H9 (cell line): ENCODE measurements around the gene PRICKLE3. TPM values are rescaled to one million over a fixed set of nuclear protein-coding genes. Genes with fewer than 3 reads are reported as not detected.

Experiments
- DNase-seq: peaks from one replicate; pipeline ENCODE4 v3.0.0-alpha.2; 2017
- H2AFZ ChIP-seq: one replicate; pipeline ENCODE4 v1.6.1; 2013; ENCODE audit warnings: mild to moderate bottlenecking, low read length, control low read depth, moderate library complexity
- H2AK5ac ChIP-seq: 2 replicates; pipeline ENCODE4 v1.6.1; 2013; ENCODE audit warnings: low read length, control low read depth, mixed read lengths; ENCODE audit not compliant: insufficient read length
- H2BK120ac ChIP-seq: one replicate; pipeline ENCODE4 v1.6.1; 2013; ENCODE audit warnings: low read depth, mild to moderate bottlenecking, low read length, control low read depth, inconsistent platforms; ENCODE audit not compliant: poor library complexity, severe bottlenecking
- H2BK12ac ChIP-seq: 2 replicates; pipeline ENCODE4 v1.6.1; 2013; ENCODE audit warnings: low read length, control low read depth, mixed read lengths, low read depth; ENCODE audit not compliant: insufficient read length
- H2BK15ac ChIP-seq: 2 replicates; pipeline ENCODE4 v1.6.1; 2013; ENCODE audit warnings: low read depth, low read length, control low read depth
- H2BK20ac ChIP-seq: one replicate; pipeline ENCODE4 v1.6.1; 2013; ENCODE audit warnings: low read depth, mild to moderate bottlenecking, low read length, control low read depth, inconsistent platforms; ENCODE audit not compliant: poor library complexity, severe bottlenecking
- H2BK5ac ChIP-seq: 2 replicates; pipeline ENCODE4 v1.6.1; 2013; ENCODE audit warnings: low read length, control low read depth, mixed read lengths; ENCODE audit not compliant: insufficient read length
- H3K14ac ChIP-seq: 2 replicates; pipeline ENCODE4 v1.6.1; 2013; ENCODE audit warnings: low read length, control low read depth; ENCODE audit not compliant: insufficient read depth
- H3K18ac ChIP-seq: 2 replicates; pipeline ENCODE4 v1.6.1; 2013; ENCODE audit warnings: low read depth, mild to moderate bottlenecking, mixed read lengths, low read length, control low read depth; ENCODE audit not compliant: insufficient read length
- H3K23ac ChIP-seq: 2 replicates; pipeline ENCODE4 v1.6.1; 2013; ENCODE audit warnings: low read length, control low read depth, mixed read lengths, low read depth; ENCODE audit not compliant: insufficient read length
- H3K23me2 ChIP-seq: 2 replicates; pipeline ENCODE4 v1.6.1; 2013; ENCODE audit warnings: low read depth, mild to moderate bottlenecking, mixed read lengths, low read length, control low read depth; ENCODE audit not compliant: insufficient read length, poor library complexity, severe bottlenecking
- H3K27ac ChIP-seq: 2 replicates; pipeline ENCODE4 v1.5.1; 2013; ENCODE audit warnings: low read length, control low read depth, mixed read lengths, low read depth; ENCODE audit not compliant: insufficient read length
- H3K27me3 ChIP-seq: 2 replicates; pipeline ENCODE4 v1.6.1; 2013; ENCODE audit warnings: low read length, control low read depth, inconsistent platforms; ENCODE audit not compliant: insufficient read depth
- H3K4ac ChIP-seq: 2 replicates; pipeline ENCODE4 v1.6.1; 2013; ENCODE audit warnings: low read depth, mild to moderate bottlenecking, control low read depth, inconsistent platforms, low read length, moderate library complexity
- H3K4me1 ChIP-seq: 2 replicates; pipeline ENCODE4 v1.6.1; 2013; ENCODE audit warnings: low read length, control low read depth, inconsistent platforms; ENCODE audit not compliant: insufficient read depth
- H3K4me2 ChIP-seq: 2 replicates; pipeline ENCODE4 v1.6.1; 2013; ENCODE audit warnings: low read length, control low read depth, mixed read lengths; ENCODE audit not compliant: insufficient read length, insufficient read depth
- H3K56ac ChIP-seq: 2 replicates; pipeline ENCODE4 v1.6.1; 2013; ENCODE audit warnings: low read depth, mild to moderate bottlenecking, mixed read lengths, low read length, control low read depth; ENCODE audit not compliant: insufficient read length
- H3K79me1 ChIP-seq: 2 replicates; pipeline ENCODE4 v1.6.1; 2013; ENCODE audit warnings: low read depth, mild to moderate bottlenecking, moderate library complexity, low read length, control low read depth, inconsistent platforms; ENCODE audit not compliant: insufficient read depth, poor library complexity, severe bottlenecking
- H3K79me2 ChIP-seq: 2 replicates; pipeline ENCODE4 v1.6.1; 2013; ENCODE audit warnings: low read length, control low read depth, inconsistent platforms; ENCODE audit not compliant: insufficient read depth
- H3K9ac ChIP-seq: 2 replicates; pipeline ENCODE4 v1.6.1; 2013; ENCODE audit warnings: low read length, control low read depth, mixed read lengths; ENCODE audit not compliant: insufficient read length; ENCODE audit errors: extremely low read depth
- H3K9me3 ChIP-seq: one replicate; pipeline ENCODE4 v1.6.1; 2013; ENCODE audit warnings: low read depth, low read length, inconsistent platforms; ENCODE audit not compliant: control insufficient read depth
- H3T11ph ChIP-seq: one replicate; pipeline ENCODE4 v1.6.1; 2013; ENCODE audit warnings: mild to moderate bottlenecking, low read length, control low read depth, inconsistent platforms
- H4K20me1 ChIP-seq: one replicate; pipeline ENCODE4 v1.6.1; 2013; ENCODE audit not compliant: control insufficient read depth, insufficient read length, insufficient read depth
- H4K5ac ChIP-seq: 2 replicates; pipeline ENCODE4 v1.6.1; 2013; ENCODE audit warnings: low read depth, mild to moderate bottlenecking, mixed read lengths, low read length, control low read depth; ENCODE audit not compliant: insufficient read length
- H4K8ac ChIP-seq: replicated peaks from 2 replicates; pipeline ENCODE4 v1.6.1; 2013; ENCODE audit warnings: low read length, control low read depth, mixed read lengths, low read depth; ENCODE audit not compliant: insufficient read length
- H4K91ac ChIP-seq: 2 replicates; pipeline ENCODE4 v1.6.1; 2013; ENCODE audit warnings: low read depth, mild to moderate bottlenecking, moderate library complexity, mixed read lengths, low read length, control low read depth; ENCODE audit not compliant: insufficient read length
- H3K27ac Mint-ChIP-seq, 3 experiments: 2 replicates in 2 of 3; 3 replicates in 1 of 3; pipeline ENCODE4 v1.8.0; 2020 to 2021; ENCODE audit warnings: mixed read lengths in 3 of 3, mild to moderate bottlenecking in 1 of 3, moderate library complexity in 1 of 3
- H3K27me3 Mint-ChIP-seq: 2 replicates; pipeline ENCODE4 v1.8.0; 2021; ENCODE audit warnings: low read depth, mild to moderate bottlenecking, moderate library complexity, mixed read lengths
- H3K36me3 Mint-ChIP-seq, 3 experiments: 2 replicates in 2 of 3; 3 replicates in 1 of 3; pipeline ENCODE4 v1.8.0; 2020 to 2021; ENCODE audit warnings: low read depth in 3 of 3, mixed read lengths in 3 of 3; ENCODE audit not compliant: insufficient read depth in 1 of 3
- H3K4me1 Mint-ChIP-seq, 2 experiments: 2 replicates each; pipeline ENCODE4 v1.8.0; 2020; ENCODE audit warnings: mixed read lengths in 2 of 2
- H3K4me3 Mint-ChIP-seq, 2 experiments: 2 replicates in 1 of 2; 3 replicates in 1 of 2; pipeline ENCODE4 v1.8.0; 2020 to 2021; ENCODE audit warnings: mild to moderate bottlenecking in 2 of 2, mixed read lengths in 2 of 2, moderate library complexity in 1 of 2
- H3K9me3 Mint-ChIP-seq, 2 experiments: 2 replicates in 1 of 2; 3 replicates in 1 of 2; pipeline ENCODE4 v1.8.0; 2020; ENCODE audit warnings: mild to moderate bottlenecking in 2 of 2, mixed read lengths in 2 of 2, moderate library complexity in 1 of 2
- WGBS: extraction: QIAGEN DNeasy Blood & Tissue Kit; methylation state at CpG from one replicate; pipeline ENCODE4 v1.1.7; 2013; ENCODE audit warnings: missing lambda C conversion rate, low lambda C conversion rate, mixed read lengths; ENCODE audit not compliant: insufficient read length; ENCODE audit errors: extremely low coverage; 5-methylcytosine and 5-hydroxymethylcytosine counted together
- total RNA-seq: library from RNA; stranded (reverse); gene quantifications from 2 replicates; pipeline ENCODE4 v1.2.1, GENCODE V29; 2021
- TF ChIP-seq, protein P1 (sequence below): fragments of 200-600 bp; sonication (generic); conservative IDR thresholded peaks from 3 replicates; pipeline ENCODE4 v1.8.0; 2021; ENCODE audit warnings: antibody characterized with exemption, mild to moderate bottlenecking

Gene PRICKLE3
- total RNA-seq, 1 experiment from 2014 or later: 9.7 TPM

- H3K79me1 ChIP-seq: no peaks in the 10 kb centered on the region
- H3K4ac ChIP-seq: no peak overlapping the region
- H3K27ac ChIP-seq: no peak overlapping the region
- H3K23ac ChIP-seq: no peak overlapping the region
- no peaks in the 10 kb centered on the region for H3K79me2 ChIP-seq
- H3K27me3 ChIP-seq: no peaks in the 10 kb centered on the region
- H3K27ac Mint-ChIP-seq: no peak overlapping the region
- H2BK120ac ChIP-seq: no peak overlapping the region
- WGBS: no CpG with 5 or more reads among the region's 2 CpGs
- peaks cover 11 to 27% of the 10 kb centered on the region in 2 experiments; a peak in 3 of 4 replicates for H3K4me1 Mint-ChIP-seq
- no peak overlapping the region for H4K8ac ChIP-seq
- peaks cover 17% of the 10 kb centered on the region for H3K27me3 Mint-ChIP-seq
- H4K91ac ChIP-seq: no peak overlapping the region
- no peak overlapping the region for H2AFZ ChIP-seq
- no peaks in the 10 kb centered on the region for H3K4me1 ChIP-seq
- no peak overlapping the region for H3K18ac ChIP-seq
- H3K23me2 ChIP-seq: peaks cover 14% of the 10 kb centered on the region
- H3K36me3 Mint-ChIP-seq: peaks cover 0 to 11% (median 5%) of the 10 kb centered on the region in 3 experiments; a peak in 5 of 7 replicates
- no peak overlapping the region for H3K56ac ChIP-seq
- TF ChIP-seq, protein P1, sequence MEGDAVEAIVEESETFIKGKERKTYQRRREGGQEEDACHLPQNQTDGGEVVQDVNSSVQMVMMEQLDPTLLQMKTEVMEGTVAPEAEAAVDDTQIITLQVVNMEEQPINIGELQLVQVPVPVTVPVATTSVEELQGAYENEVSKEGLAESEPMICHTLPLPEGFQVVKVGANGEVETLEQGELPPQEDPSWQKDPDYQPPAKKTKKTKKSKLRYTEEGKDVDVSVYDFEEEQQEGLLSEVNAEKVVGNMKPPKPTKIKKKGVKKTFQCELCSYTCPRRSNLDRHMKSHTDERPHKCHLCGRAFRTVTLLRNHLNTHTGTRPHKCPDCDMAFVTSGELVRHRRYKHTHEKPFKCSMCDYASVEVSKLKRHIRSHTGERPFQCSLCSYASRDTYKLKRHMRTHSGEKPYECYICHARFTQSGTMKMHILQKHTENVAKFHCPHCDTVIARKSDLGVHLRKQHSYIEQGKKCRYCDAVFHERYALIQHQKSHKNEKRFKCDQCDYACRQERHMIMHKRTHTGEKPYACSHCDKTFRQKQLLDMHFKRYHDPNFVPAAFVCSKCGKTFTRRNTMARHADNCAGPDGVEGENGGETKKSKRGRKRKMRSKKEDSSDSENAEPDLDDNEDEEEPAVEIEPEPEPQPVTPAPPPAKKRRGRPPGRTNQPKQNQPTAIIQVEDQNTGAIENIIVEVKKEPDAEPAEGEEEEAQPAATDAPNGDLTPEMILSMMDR: no peak
- no peak overlapping the region for H3K4me3 Mint-ChIP-seq
- H3K9me3 ChIP-seq: peaks cover 28% of the 10 kb centered on the region
- no peak overlapping the region for H3K14ac ChIP-seq
- no peak for DNase-seq
- peaks cover 67 to 81% of the 10 kb centered on the region in 2 experiments for H3K9me3 Mint-ChIP-seq
- no peak overlapping the region for H2BK12ac ChIP-seq
- no peak overlapping the region for H2AK5ac ChIP-seq
- no peak overlapping the region for H3T11ph ChIP-seq
- H4K5ac ChIP-seq: no peak overlapping the region
- H2BK20ac ChIP-seq: no peak overlapping the region
- H2BK5ac ChIP-seq: no peak overlapping the region
- H4K20me1 ChIP-seq: no peaks in the 10 kb centered on the region
- no peak overlapping the region for H3K9ac ChIP-seq
- H2BK15ac ChIP-seq: no peak overlapping the region
- no peak overlapping the region for H3K4me2 ChIP-seq
Observed at GRCh38 chrX:49202022-49202421, 15.8 kb upstream of the PRICKLE3 start.
